ENCODE results near the gene GNAT2.

GNAT2 gene

GRCh38 chr1:109619576-109620400 is at the start of gene GNAT2, which contains the start of gene AMPD2 (continued):
- no peak for TF ChIP-seq ZNF792 (tag by site-specific recombination; IDR thresholded peaks at IDR 0.05)
- no peak for TF ChIP-seq ZNF707 (tag by site-specific recombination; IDR thresholded peaks at IDR 0.05)
- no peak for TF ChIP-seq TRIM28 (IDR thresholded peaks at IDR 0.05; ENCODE audit: borderline replicate concordance, low read length)
- no peak for TF ChIP-seq REST (tag by site-specific recombination; IDR thresholded peaks at IDR 0.05)
- TF ChIP-seq MYNN (tag by site-specific recombination; IDR thresholded peaks at IDR 0.05; ENCODE audit: borderline replicate concordance), result no peak
- no peak for TF ChIP-seq ZNF175 (tag by site-specific recombination; IDR thresholded peaks at IDR 0.05)
- no peak for TF ChIP-seq ZNF157 (tag by site-specific recombination; IDR thresholded peaks at IDR 0.05)
- no peak for TF ChIP-seq ZNF529 (tag by site-specific recombination; IDR thresholded peaks at IDR 0.05; ENCODE audit: insufficient replicate concordance)
- TF ChIP-seq ZNF174 (tag by site-specific recombination; IDR thresholded peaks at IDR 0.05), result no peak
- TF ChIP-seq ZBTB44 (tag by site-specific recombination; IDR thresholded peaks at IDR 0.05), result no peak
- no peak for TF ChIP-seq ZNF48 (tag by site-specific recombination; IDR thresholded peaks at IDR 0.05)
- TF ChIP-seq ZNF747 (tag by site-specific recombination; IDR thresholded peaks at IDR 0.05), result no peak
- no peak for TF ChIP-seq ELK4 (IDR thresholded peaks at IDR 0.05; ENCODE audit: borderline replicate concordance, low read depth, low read length)
- TF ChIP-seq ATF2 (tag by site-specific recombination; IDR thresholded peaks at IDR 0.05; ENCODE audit: low read depth), result no peak
- no peak for TF ChIP-seq ZNF394 (tag by site-specific recombination; IDR thresholded peaks at IDR 0.05; ENCODE audit: borderline replicate concordance)
- TF ChIP-seq ZNF132 (tag by site-specific recombination; IDR thresholded peaks at IDR 0.05; ENCODE audit: borderline replicate concordance), result no peak
- TF ChIP-seq TCF7L2 (IDR thresholded peaks at IDR 0.05; ENCODE audit: borderline replicate concordance, low read depth, low read length), result no peak
- no peak for TF ChIP-seq PRDM2 (tag by site-specific recombination; IDR thresholded peaks at IDR 0.05; ENCODE audit: borderline replicate concordance)
- TF ChIP-seq ZNF624 (tag by site-specific recombination; IDR thresholded peaks at IDR 0.05), result no peak
- TF ChIP-seq GLIS2 (tag by site-specific recombination; IDR thresholded peaks at IDR 0.05), result peak; percentile 66
- no peak for TF ChIP-seq ZNF26 (tag by site-specific recombination; IDR thresholded peaks at IDR 0.05)
- no peak for TF ChIP-seq ZNF768 (tag by site-specific recombination; IDR thresholded peaks at IDR 0.05)
- TF ChIP-seq ZNF423 (tag by site-specific recombination; IDR thresholded peaks at IDR 0.05), result no peak
- no peak; the same call in none of the 2 replicates for TF ChIP-seq ZFHX2 (tag by site-specific recombination; conservative IDR thresholded peaks at IDR 0.05)
